Measurements from ENCODE around the gene TRAK1.

Gene TRAK1

DNA sequence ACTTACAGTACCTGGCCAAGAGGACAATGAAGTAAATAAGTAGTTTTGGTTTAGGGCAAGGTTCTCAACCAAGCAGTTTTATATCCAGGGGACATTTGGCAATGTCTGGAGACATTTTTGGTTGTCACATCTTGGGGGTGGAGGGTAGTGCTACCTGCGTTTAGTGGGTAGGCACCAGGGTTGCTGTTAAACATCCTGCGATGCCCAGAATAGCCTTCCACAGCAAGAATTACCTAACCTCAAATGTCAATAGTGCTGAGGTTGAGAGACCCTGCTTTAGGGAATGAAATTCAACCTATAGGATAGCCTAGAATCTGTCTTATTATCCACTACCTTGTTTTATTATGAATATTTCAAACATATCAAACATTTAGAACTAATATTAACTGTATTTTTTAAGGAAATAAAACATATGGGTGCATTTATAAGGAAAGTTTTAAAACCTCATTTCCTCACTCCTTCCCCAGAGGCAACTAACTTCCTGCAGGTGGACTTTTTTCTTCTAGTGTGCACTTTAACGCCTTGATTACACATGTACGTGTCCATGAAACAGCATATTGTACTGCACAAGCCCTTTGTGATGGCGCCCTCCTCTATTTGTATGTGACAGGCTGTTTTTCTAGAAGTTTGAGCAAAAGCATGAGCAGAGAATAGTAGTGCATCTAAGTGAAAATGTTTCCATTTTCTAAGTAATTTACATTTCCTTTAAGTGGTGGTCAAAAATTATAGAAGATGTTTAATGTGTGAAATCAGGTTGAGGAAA, 57.1 kb downstream of the TRAK1 start:
- in situ Hi-C loops (cut with MboI; ENCODE audit: low sequenced_read_pairs): no loop called here

DNA sequence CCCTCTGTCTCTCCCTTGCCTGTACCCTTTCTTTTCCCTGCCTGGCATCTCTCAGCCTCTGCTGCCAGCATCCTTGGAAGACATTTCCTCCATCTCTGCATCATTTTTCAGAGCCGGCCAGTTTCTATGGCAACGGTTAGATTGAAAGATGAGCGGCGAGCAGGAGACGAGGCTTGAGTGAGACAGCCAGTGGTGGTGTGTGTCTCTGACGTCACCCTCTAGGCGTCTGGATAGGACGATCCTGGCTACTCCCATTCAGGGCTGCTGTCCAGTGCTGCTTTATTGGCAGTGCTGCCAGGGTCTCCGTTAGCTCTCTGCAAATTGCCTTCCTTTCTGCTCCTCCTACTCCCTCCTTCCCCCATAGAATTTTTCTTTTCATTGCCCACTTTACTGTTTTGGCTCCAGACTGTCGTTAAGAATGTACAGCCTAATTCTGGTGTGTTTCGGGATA, 57.9 kb downstream of the TRAK1 start:
- in situ Hi-C loops (cut with MboI; ENCODE audit: low sequenced_read_pairs): no loop called here

- in situ Hi-C loops (cut with MboI; ENCODE audit: low sequenced_read_pairs): no loop called here
These were observed 58.4 kb downstream of the TRAK1 start for GRCh38 chr3:42149532-42149931.

DNA sequence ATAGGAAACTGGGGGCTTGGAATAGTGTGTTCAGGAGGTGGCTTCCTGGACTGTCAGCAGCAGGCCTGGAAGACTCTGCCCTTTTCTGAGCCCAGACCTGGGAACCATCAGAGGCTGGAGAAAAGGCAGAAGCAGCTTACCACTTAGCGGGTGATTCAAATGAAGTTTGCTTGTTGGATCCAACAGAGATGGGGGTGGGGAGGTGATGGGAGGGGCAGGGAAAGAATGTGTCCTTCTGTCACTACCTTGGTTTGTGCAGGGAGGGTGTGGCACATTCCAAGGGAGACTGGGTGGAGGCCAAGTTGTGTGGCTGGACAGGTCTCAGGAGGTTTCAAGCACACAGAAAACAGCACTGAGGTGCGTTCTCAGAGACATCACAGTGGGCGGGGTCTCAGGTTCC, 58.8 kb downstream of the TRAK1 start:
- in situ Hi-C loops (cut with MboI; ENCODE audit: low sequenced_read_pairs): no loop called here

DNA sequence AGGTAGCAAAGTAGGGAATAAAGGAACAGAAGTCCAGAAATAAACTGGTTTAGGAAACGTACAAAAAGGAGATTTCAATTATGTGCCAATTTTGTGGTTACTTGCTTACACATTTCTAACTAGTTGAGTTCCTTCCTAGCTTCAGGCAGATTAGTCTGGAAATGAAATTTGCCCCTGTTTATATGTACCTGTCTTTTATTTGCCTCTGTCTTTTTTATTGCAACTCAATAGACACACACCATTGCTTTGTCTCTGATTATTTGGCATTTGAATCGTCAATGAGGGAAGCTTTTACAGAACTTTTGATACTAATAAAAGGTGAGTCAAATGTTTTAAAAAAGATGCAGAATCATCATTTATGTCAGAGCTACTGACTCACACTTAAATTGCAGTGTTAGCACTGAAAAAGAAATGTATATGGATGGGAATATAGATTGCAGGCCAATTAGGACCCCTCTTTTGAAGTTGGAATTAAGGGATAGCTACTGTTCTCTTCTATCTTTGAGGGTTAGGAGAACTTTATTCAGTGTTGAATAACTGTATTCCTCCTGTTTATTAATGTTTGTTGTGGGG, 60.5 kb downstream of the TRAK1 start:
- in situ Hi-C loops (cut with MboI; ENCODE audit: low sequenced_read_pairs): no loop called here

DNA sequence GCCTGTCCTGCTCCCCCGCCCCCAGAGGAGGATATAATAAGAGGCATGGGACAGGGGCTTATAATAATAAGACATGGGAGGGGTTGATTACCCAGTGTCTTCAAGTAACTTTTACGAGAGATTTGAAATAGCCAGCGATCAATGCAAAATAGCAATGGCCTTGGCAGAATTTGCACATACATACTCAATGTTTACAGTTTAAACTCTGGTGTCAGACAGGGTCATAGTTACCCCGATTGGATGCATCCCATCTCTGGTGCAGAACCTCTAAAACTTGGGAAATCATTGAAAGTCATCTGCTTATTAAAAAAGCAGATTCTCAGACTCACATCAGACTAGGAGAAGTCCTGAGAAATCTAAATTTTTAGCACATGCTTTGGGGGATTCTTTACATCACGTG, 61.0 kb downstream of the TRAK1 start:
- in situ Hi-C loops (cut with MboI; ENCODE audit: low sequenced_read_pairs): no loop called here

DNA sequence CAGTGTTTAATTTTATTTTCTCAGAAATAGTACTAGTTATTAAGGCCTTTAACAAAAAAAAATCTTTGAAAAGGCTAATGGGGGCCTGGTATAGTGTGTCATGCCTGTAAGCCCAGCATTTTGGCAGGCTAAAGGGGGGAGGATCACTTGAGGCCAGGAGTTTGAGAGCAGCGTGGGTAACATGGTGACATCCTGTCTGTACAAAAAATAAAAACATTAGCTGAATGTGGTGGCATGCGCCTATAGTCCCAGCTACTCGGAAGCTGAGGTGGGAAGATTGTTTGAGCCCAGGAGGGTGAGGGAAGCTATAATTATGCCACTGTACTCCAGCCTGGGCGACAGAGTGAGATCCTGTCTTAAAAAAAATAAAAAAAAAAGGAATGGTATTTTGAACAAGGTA, 61.9 kb downstream of the TRAK1 start:
- in situ Hi-C loops (cut with MboI; ENCODE audit: low sequenced_read_pairs): no loop called here

- in situ Hi-C loops (cut with MboI; ENCODE audit: low sequenced_read_pairs): no loop called here
These were observed 66.7 kb downstream of the TRAK1 start for GRCh38 chr3:42157540-42158538.

GRCh38 chr3:42159147-42159546, 68.0 kb downstream of the TRAK1 start:
- in situ Hi-C loops (cut with MboI; ENCODE audit: low sequenced_read_pairs): no loop called here

DNA sequence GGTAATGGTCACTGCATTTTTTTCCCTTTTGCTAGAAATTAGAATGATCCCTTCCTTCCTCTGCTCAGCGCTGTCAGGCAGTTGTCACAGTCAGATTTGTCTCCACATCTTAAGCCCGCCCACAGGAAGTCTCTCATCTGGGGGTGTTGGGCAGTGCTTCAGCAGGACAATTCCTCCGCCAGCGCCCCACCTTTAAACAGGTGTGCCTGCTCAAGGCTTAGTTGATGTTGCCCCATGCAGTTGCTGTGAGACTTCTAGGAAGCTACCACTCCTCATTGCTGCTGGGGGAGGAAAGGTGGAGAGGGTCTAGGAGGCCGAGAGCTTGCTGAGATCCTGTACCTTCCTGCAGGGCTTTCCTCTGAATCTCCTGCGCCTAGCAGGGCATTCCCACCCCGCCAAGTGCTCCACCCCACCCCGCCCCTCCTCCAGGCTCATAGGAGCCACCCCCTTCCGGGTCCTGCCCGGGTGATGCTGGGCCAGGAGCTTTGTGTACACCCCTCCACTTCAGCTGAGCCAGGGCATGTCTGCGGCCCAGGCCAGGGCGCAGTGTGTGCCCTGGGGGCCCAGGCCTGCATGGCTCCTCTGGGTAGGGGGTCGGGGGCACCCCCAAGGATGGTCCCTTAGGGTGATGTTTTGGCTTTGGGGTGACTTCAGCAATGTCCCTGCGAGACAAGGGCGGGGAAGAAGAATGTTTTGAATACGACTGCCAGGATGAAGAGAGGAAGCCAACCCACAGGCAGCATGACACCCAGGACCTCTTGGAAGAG, 68.7 kb downstream of the TRAK1 start:
- in situ Hi-C loops (cut with MboI; ENCODE audit: low sequenced_read_pairs): no loop called here

DNA sequence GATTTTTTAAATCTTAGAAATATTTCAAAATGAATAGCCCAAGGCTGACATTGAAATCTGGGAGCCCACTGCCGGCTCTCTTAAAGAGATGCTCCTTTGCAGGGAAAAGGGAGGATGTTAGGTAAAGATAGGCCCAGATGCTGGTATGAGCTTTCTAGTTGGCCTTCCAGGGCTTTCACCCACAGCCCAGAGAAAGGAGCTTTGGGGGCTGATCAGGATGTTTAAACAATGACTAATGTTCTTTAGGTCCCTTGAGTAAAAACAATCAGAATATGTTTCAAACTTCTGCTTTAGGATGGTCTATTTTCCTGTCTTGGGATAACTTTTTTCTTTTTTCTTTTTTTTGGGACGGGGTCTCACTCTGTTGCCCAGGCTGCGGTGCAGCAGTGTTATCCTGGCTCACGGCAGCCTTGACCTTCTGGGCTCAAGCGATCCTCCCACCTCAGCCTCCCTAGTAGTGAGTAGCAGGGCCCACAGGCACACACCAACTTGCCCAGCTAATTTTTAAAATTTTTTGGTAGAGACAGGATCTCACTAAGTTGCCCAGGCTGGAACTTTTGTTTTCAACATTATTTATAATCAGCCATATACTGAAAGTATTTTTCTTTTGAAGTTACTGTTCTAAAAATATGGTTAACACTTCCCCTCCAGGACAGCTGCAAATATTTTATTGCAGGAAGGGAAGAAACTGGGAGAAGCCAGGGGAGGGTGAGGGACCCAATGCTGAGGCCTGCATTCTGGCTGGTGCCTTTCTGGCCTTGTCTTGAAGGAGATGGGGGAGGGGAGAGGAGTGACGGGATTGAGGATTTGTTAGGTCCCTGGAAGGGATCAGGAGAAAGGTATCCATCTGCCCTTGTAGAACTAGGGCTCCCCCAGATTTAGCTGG, 70.1 kb downstream of the TRAK1 start:
- in situ Hi-C loops (cut with MboI; ENCODE audit: low sequenced_read_pairs): no loop called here

DNA sequence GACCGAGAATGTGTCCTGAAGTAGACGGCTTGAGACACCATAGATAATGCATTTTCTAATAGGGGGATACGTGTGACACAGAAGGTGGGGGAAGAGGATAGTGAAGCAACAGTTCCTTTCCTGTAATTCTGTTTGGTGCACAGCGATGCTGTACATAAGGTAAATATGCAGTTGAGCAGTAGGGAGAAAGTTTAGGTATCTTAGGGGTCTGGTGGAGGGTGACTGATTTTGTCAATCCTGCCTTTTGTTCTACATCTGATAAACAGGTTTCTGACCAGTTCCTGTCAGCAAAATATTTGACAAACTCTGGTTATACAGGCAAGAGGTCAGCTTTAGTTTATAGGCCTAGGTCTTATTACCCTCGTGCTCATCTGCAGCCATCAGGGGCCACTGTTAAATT, 71.3 kb downstream of the TRAK1 start:
- in situ Hi-C loops (cut with MboI; ENCODE audit: low sequenced_read_pairs): no loop called here

- in situ Hi-C loops (cut with MboI; ENCODE audit: low sequenced_read_pairs): no loop called here
These were observed 72.6 kb downstream of the TRAK1 start for GRCh38 chr3:42163622-42164244.

GRCh38 chr3:42164656-42165055, 73.5 kb downstream of the TRAK1 start:
- in situ Hi-C loops (cut with MboI; ENCODE audit: low sequenced_read_pairs): no loop called here

DNA sequence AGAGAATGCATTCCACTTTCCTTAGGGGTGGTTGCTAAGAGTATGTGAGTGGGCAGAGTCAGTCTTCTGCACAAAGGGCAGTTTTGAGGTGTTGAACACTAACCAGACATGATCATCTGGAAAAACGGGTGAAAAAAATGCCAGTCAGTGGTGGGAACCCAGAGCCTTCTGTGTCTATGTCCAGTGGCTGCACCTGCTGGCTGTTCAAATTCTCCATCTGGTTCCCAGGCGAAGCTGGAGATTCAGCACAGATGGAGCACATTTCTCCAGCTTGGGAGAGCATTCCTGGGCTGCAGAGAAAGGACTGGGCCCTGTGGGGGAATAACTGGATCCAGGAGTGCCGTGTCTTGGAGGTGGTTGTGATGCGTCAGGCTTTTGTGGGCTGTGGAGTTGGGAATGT, 74.1 kb downstream of the TRAK1 start:
- in situ Hi-C loops (cut with MboI; ENCODE audit: low sequenced_read_pairs): no loop called here

- in situ Hi-C loops (cut with MboI; ENCODE audit: low sequenced_read_pairs): no loop called here
These were observed 75.1 kb downstream of the TRAK1 start for GRCh38 chr3:42166214-42166613.

DNA sequence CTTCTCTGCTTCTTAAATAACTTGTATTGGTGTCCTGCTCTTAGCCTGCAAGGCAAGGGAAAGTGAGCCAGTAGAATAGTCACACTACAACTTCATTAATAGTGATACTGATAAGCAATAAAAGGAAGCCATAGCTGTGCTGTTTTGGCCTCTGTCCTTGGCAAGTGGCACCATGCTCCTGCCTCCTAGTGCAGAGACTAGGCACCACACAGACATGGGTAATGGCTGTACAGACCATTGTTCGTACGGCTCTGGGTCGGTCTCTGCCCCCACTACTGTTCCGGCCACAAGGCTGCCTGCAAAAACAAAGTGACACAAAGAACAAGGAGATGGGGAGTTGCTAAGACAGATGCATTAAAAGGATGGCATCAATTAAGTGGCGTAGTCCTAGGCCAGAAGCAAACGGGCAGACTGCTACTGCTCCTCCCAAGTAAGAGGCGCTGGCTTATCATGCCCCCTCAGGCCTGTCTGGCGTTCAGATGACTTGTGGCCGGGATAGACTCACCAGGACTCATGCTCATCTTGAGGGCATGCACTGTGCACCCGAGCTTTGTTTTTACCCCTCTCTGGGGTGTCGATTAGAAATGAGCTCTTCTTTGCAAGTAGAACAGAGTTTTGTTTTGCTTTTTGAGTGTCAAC, 75.6 kb downstream of the TRAK1 start:
- in situ Hi-C loops (cut with MboI; ENCODE audit: low sequenced_read_pairs): no loop called here

DNA sequence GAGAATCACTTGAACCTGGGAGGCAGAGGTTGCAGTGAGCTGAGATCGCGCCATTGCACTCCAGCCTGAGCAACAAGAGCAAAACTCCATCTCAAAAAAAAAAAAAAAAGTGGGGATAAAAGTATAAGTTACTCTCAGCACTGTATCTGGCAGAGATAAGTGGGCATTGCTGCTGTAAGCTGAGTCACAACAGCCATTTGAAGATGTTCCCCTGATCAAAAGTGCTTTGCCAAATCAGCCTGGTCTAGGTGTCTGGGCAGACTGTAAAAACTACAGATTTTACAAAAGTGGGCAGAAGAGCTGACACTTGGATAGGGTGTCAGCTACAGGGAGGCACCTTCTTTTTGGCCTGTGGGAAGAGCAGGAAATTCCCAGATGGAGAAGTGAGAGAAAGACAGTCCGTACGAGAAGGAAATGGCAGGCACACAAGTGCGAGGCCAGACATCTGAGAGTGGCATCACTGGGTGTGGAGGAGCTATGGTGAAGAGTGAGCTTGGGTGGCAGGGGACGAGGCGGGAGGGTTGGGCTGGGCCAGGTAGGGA, 78.5 kb downstream of the TRAK1 start:
- in situ Hi-C loops (cut with MboI; ENCODE audit: low sequenced_read_pairs): no loop called here
